Measurements from ENCODE around the gene GGPS1. TPM values are rescaled to one million over a fixed set of nuclear protein-coding genes. Genes with fewer than 3 reads are reported as not detected.

GGPS1 gene
- total RNA-seq, 1 experiment from 2014 or later, result 37.3 TPM

DNA sequence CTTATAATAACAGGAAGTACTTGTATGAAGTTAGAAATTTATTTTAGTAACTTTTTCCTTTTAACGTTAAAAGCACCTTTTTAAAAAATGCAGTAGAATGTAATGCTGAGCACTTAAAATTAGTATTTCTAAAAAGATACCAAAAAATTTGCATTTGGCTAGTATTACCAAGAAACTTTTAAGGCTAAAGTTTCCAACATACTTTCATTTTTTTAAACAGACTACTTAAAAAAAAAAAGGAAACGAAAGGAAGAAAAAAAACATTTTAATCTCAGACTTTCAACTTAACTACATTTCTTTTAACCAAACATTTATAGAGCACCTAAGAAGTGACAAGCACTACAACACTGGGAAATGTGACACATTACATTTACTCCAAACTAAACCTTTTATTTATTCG, 3.2 kb upstream of the GGPS1 start:
- Mint-ChIP-seq H3K36me3 (peaks cover 29% of the 10 kb centered on the region), H3K4me1 (peaks cover 35% of the 10 kb centered on the region), H3K27ac (peak overlapping the region; percentile 70; the same call in 1 of the 2 replicates), H3K4me3 (peak overlapping the region; percentile 98), H3K9me3 (no peaks in the 10 kb centered on the region), H3K27me3 (ENCODE audit: low read depth) (no peaks in the 10 kb centered on the region)
- ATAC-seq (no peak), DNase-seq (ENCODE audit: low spot score) (no peak)
- CTCF ChIA-PET, result no interaction called here
- TF ChIP-seq TEAD4 (CRISPR knock-in tag; IDR thresholded peaks at IDR 0.05) (no peak), SMAD3 (CRISPR knock-in tag; IDR thresholded peaks at IDR 0.05; ENCODE audit: borderline replicate concordance) (no peak), AFF4 (CRISPR knock-in tag; IDR thresholded peaks at IDR 0.05; ENCODE audit: borderline replicate concordance) (no peak), NR3C1 (CRISPR knock-in tag; conservative IDR thresholded peaks at IDR 0.05; ENCODE audit: low read depth) (no peak), SP1 (CRISPR knock-in tag; conservative IDR thresholded peaks at IDR 0.05) (no peak), PREB (CRISPR knock-in tag; IDR thresholded peaks at IDR 0.05; ENCODE audit: borderline replicate concordance) (no peak), ESRRA (CRISPR knock-in tag; IDR thresholded peaks at IDR 0.05; ENCODE audit: borderline replicate concordance) (no peak), ZBTB21 (CRISPR knock-in tag; IDR thresholded peaks at IDR 0.05; ENCODE audit: borderline replicate concordance) (no peak), ELF4 (CRISPR knock-in tag; IDR thresholded peaks at IDR 0.05; ENCODE audit: low read depth) (no peak), IRF2 (CRISPR knock-in tag; IDR thresholded peaks at IDR 0.05; ENCODE audit: borderline replicate concordance, low read depth) (no peak), NFYB (CRISPR knock-in tag; conservative IDR thresholded peaks at IDR 0.05; ENCODE audit: low read depth) (no peak), USF2 (CRISPR knock-in tag; IDR thresholded peaks at IDR 0.05) (no peak), ZNF512 (CRISPR knock-in tag; IDR thresholded peaks at IDR 0.05; ENCODE audit: borderline replicate concordance) (no peak), CREM (CRISPR knock-in tag; IDR thresholded peaks at IDR 0.05) (no peak)
- TF ChIP-seq, protein P1, sequence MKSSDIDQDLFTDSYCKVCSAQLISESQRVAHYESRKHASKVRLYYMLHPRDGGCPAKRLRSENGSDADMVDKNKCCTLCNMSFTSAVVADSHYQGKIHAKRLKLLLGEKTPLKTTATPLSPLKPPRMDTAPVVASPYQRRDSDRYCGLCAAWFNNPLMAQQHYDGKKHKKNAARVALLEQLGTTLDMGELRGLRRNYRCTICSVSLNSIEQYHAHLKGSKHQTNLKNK (CRISPR knock-in tag; IDR thresholded peaks at IDR 0.05), result no peak
- TF ChIP-seq, protein P2, sequence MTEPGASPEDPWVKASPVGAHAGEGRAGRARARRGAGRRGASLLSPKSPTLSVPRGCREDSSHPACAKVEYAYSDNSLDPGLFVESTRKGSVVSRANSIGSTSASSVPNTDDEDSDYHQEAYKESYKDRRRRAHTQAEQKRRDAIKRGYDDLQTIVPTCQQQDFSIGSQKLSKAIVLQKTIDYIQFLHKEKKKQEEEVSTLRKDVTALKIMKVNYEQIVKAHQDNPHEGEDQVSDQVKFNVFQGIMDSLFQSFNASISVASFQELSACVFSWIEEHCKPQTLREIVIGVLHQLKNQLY (CRISPR knock-in tag; IDR thresholded peaks at IDR 0.05), result no peak
- TF ChIP-seq, protein P3, sequence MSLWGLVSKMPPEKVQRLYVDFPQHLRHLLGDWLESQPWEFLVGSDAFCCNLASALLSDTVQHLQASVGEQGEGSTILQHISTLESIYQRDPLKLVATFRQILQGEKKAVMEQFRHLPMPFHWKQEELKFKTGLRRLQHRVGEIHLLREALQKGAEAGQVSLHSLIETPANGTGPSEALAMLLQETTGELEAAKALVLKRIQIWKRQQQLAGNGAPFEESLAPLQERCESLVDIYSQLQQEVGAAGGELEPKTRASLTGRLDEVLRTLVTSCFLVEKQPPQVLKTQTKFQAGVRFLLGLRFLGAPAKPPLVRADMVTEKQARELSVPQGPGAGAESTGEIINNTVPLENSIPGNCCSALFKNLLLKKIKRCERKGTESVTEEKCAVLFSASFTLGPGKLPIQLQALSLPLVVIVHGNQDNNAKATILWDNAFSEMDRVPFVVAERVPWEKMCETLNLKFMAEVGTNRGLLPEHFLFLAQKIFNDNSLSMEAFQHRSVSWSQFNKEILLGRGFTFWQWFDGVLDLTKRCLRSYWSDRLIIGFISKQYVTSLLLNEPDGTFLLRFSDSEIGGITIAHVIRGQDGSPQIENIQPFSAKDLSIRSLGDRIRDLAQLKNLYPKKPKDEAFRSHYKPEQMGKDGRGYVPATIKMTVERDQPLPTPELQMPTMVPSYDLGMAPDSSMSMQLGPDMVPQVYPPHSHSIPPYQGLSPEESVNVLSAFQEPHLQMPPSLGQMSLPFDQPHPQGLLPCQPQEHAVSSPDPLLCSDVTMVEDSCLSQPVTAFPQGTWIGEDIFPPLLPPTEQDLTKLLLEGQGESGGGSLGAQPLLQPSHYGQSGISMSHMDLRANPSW (CRISPR knock-in tag; conservative IDR thresholded peaks at IDR 0.05; ENCODE audit: low read depth), result no peak
- POLR2A ChIA-PET, result interaction anchor here (0.6 kb wide), 1 partner anchor 18 kb away, joined by 10 read pairs; no protein-coding TSS in a partner anchor
